GM19035 (cell line): ENCODE results near the gene ARHGAP30.
A peak's percentile ranks its signal among the peaks of the same experiment; 100 is the strongest.
"Not testable (repeated sequence)": the region's sequence is repeated elsewhere in the genome, so short reads cannot be mapped to it uniquely, and the experiment has no call there.

Experiments used
- ATAC-seq: cut with Tn5 transposase; IDR thresholded peaks from one replicate; pipeline ENCODE4 v1.9.1; 2021; ENCODE audit not compliant: unreplicated experiment

ARHGAP30 gene

DNA sequence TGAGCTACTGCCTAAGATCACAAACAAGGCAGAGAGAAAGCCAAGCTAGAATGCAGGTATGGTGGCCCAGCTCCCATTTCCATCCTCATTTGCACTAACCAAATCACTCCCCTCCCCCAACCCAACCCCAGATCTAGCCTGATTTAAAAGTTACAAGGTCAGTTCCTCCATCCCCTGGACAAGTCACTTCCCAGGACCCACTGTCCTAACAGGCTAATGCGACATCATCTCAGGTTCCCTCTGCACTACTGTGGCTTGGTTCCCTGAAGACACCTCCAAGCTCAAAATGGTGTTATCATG, 51.1 kb downstream of the ARHGAP30 start:
- ATAC-seq = no peak

GRCh38 chr1:161017756-161018630, 51.7 kb downstream of the ARHGAP30 start:
- ATAC-seq = no peak

DNA sequence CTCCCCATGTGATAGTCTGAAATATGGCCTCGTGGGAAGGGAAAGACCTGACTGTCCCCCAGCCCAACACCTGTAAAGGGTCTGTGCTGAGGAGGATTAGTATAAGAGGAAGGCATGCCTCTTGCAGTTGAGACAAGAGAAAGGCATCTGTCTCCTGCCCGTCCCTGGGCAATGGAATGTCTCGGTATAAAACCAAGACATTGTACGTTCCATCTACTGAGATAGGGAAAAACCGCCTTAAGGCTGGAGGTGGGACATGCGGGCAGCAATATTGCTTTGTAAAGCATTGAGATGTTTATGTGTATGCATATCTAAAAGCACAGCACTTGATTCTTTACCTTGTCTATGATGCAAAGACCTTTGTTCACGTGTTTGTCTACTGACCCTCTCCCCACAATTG, 52.5 kb downstream of the ARHGAP30 start:
- ATAC-seq = not testable (repeated sequence)

DNA sequence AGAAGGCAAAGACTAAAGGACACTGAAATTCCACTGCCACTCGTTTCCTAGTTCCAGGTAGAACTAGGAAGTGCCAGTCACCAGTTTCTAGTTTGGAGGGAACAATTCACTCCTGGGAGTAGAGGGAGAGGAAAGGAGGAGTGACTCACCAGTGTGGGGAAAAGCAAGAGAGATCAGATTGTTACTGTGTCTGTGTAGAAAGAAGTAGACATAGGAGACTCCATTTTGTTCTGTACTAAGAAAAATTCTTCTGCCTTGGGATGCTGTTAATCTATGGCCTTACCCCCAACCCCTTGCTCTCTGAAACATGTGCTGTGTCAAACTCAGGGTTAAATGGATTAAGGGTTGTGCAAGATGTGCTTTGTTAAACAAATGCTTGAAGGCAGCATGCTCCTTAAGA, 53.0 kb downstream of the ARHGAP30 start:
- not testable (repeated sequence) for ATAC-seq

- peak; percentile 88 for ATAC-seq
Observed at GRCh38 chr1:161013488-161014230, 56.0 kb downstream of the ARHGAP30 start.

GRCh38 chr1:161013131-161013487, 56.6 kb downstream of the ARHGAP30 start:
- ATAC-seq = no peak

DNA sequence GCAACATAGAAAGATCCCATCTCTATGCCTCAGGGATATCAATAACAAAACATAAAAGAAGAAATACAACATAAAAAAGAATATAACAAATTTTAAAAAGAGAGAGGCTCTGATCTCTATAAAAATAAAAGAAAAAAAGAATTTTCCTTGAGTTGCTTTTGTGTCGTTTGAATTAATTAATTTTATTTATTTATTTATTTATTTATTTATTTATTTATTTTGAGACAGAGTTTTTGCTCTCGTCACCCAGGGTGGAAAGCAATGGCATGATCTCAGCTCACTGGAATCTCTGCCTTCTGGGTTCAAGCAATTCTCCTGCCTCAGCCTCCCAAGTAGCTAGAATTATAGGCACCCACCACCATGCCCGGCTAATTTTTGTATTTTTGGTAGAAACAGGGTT, 57.3 kb downstream of the ARHGAP30 start:
- no peak for ATAC-seq

DNA sequence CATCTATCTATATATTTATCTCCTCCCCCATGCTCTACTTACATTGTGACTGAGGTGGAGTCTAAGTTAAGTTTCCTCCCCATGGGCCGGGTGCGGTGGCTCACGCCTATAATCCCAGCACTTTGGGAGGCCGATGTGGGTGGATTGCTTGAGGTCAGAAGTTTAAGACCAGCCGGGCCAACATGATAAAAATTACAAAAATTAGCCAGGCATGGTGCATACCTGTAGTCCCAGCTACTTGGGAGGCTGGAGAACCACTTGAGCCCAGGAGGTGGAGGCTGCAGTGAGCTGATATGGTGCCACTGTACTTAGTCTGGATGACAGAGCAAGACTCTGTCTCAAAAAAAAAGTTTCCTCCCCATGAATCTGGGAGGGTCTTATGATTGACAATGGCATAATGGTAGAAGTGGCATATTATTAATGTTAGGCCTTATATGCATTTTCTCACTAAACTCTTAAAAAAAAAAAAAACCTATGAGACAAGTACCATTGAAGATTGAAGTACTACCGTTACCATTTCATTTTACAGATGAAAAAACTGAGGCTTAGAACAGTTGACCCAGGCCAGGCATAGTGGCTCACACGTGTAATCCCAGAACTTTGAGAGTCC, 60.0 kb downstream of the ARHGAP30 start:
- no peak for ATAC-seq

DNA sequence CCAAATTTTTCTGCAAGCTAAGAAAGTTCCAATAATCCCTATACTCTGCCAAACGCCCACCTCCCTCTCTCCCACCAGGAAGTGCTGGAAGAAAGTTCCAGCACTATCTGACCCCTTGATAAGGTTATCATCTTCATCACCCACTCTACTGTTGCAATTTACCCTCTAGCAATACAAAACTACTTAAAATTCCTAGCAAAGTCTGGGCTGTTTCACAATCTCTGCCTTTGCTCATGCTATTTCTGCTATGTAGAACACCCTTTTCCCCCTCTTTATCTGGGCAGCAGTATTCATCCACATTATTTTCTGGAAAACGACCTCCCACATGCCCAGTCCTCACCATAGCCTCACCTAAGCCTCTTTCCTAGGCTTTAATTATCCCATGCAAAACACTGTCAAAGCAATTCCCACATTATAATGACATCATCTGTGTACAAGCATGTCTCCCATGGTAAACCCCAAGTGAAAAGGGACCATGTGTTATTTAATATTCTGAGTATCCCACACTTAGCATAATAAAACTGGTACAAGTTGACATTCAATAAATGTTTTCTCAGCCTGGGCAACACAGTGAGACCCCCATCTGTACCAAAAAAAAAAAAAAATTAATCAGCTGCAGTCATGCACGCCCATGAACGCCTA, 60.7 kb downstream of the ARHGAP30 start:
- ATAC-seq = no peak

DNA sequence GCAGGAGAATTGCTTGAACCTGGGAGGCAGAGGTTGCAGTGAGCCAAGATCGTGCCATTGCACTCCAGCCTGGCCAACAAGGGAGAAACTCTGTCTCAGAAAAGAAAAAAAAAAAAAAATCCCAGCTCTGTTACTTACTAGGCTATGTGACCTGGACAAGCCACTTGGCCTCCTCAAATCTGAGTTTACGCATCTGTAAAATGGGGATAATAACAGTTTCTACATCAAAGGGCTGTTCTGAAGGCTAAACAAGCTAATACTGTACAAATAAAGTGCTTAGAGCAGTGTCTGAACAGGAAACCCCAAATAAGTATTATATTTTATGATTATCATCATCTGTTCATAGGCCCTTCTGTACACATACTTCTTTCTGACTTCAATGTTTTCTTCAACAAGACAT, 62.3 kb downstream of the ARHGAP30 start:
- no peak for ATAC-seq

- ATAC-seq = no peak
Observed at GRCh38 chr1:161006563-161006962, 63.1 kb downstream of the ARHGAP30 start.

GRCh38 chr1:161001525-161001924, 68.2 kb downstream of the ARHGAP30 start:
- ATAC-seq = no peak

- no peak for ATAC-seq
Observed at GRCh38 chr1:161000736-161001480, 68.8 kb downstream of the ARHGAP30 start.

DNA sequence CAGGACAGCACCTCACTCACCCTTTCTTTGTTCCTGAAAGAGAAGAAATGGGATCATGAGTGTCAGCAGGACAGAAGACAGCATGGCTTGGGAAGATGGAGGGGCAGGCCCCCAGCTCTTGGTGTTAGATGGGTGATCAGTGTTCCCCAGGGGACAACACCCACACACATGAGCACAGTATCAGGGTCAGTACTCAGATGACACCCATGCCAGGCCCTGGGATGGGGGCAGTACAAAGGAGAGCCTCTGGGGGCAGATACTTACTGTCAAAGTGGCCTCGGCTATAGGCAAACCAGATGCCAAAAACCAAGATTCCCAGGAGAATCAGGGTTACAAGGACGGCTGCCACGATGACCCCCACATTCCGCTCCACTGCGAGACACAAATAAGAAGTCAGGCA, 70.3 kb downstream of the ARHGAP30 start:
- ATAC-seq = no peak

- ATAC-seq = no peak
Observed at GRCh38 chr1:160997323-160998038, 72.2 kb downstream of the ARHGAP30 start.
